Fibroblast of lung (primary cell): Measurements from ENCODE around the gene BZW2. TPM values are rescaled to one million over a fixed set of nuclear protein-coding genes. Genes with fewer than 3 reads are reported as not detected.

Experiments
- DNase-seq, 2 donors: peaks; one replicate each; pipeline versions ENCODE4 v3.0.0 to v3.0.0-alpha.2; 2010; ENCODE audit warnings: low read depth in 2 of 2
- H2AFZ ChIP-seq: 2 replicates; pipeline ENCODE4 v1.5.1; 2012; ENCODE audit warnings: low read length, control low read depth, inconsistent platforms
- H3K27ac ChIP-seq: 2 replicates; pipeline ENCODE4 v1.5.1; 2011; ENCODE audit warnings: low read length, control low read depth; ENCODE audit not compliant: insufficient read depth
- H3K27me3 ChIP-seq: 2 replicates; pipeline ENCODE4 v1.5.1; 2011; ENCODE audit warnings: mild to moderate bottlenecking, low read length; ENCODE audit not compliant: control insufficient read depth, insufficient read depth
- H3K36me3 ChIP-seq: 2 replicates; pipeline ENCODE4 v1.5.1; 2011; ENCODE audit warnings: low read length; ENCODE audit not compliant: control insufficient read depth, insufficient read depth
- H3K4me1 ChIP-seq: 2 replicates; pipeline ENCODE4 v1.5.1; 2011; ENCODE audit warnings: low read length; ENCODE audit not compliant: control insufficient read depth, insufficient read depth; ENCODE audit errors: extremely low read depth
- H3K4me2 ChIP-seq: 2 replicates; pipeline ENCODE4 v1.5.1; 2011; ENCODE audit warnings: low read length, control low read depth; ENCODE audit not compliant: insufficient read depth; ENCODE audit errors: extremely low read depth
- H3K4me3 ChIP-seq, 4 experiments: fragments of 200-600 bp in 1 of 4; sonication (generic) in 1 of 4; replicated peaks in 1 of 4; 2 replicates each; pipeline ENCODE4 v1.5.1; 2011 to 2016; ENCODE audit warnings: low read length in 4 of 4, low read depth in 3 of 4, mild to moderate bottlenecking in 3 of 4, control low read depth in 2 of 4, inconsistent platforms in 1 of 4, mixed read lengths in 1 of 4; ENCODE audit not compliant: insufficient read depth in 1 of 4; ENCODE audit errors: control extremely low read depth in 1 of 4
- H3K79me2 ChIP-seq: 2 replicates; pipeline ENCODE4 v1.5.1; 2012; ENCODE audit warnings: mild to moderate bottlenecking, low read length, inconsistent platforms; ENCODE audit not compliant: control insufficient read depth, insufficient read depth
- H3K9ac ChIP-seq: 2 replicates; pipeline ENCODE4 v1.5.1; 2011; ENCODE audit warnings: mild to moderate bottlenecking, low read length, control low read depth; ENCODE audit not compliant: insufficient read depth
- H3K9me3 ChIP-seq: 2 replicates; pipeline ENCODE4 v1.5.1; 2012; ENCODE audit warnings: low read depth, low read length; ENCODE audit not compliant: control insufficient read depth, insufficient read depth
- H4K20me1 ChIP-seq: 2 replicates; pipeline ENCODE4 v1.5.1; 2011; ENCODE audit warnings: low read length; ENCODE audit not compliant: control insufficient read depth, insufficient read depth; ENCODE audit errors: extremely low read depth
- CTCF ChIP-seq, 2 donors: IDR thresholded peaks in 1 of 2; conservative IDR thresholded peaks in 1 of 2; 1 replicate in 1 of 2; 2 replicates in 1 of 2; pipeline ENCODE4 v1.5.1; 2011 to 2012; ENCODE audit warnings: low read length in 2 of 2, control low read depth in 1 of 2, inconsistent platforms in 1 of 2, low read depth in 1 of 2, mild to moderate bottlenecking in 1 of 2
- EZH2 ChIP-seq: IDR thresholded peaks from 2 replicates; pipeline ENCODE4 v1.5.1; 2012; ENCODE audit warnings: low read length, control low read depth, mild to moderate bottlenecking; ENCODE audit errors: missing control alignments
- polyA plus RNA-seq, 2 donors: library from polyadenylated mRNA; depleted of rRNA in 1 of 2; stranded (reverse) in 1 of 2; unstranded in 1 of 2; fragments of >200 nt; gene quantifications; 2 replicates each; pipeline ENCODE4 v1.2.1, GENCODE V29; 2011 to 2012; ENCODE audit warnings: missing spikeins in 1 of 2
- total RNA-seq: library from RNA; depleted of rRNA; stranded (reverse); fragments of >200 nt; gene quantifications from 2 replicates; pipeline ENCODE4 v1.2.1, GENCODE V29; 2014

The BZW2 gene
- total and polyA plus RNA-seq, 2 donors (not counting 1 experiment from before 2014, with no cell fraction given): 43.3 to 88.8 TPM

- TF ChIP-seq EZH2: no peak
- TF ChIP-seq CTCF (conservative IDR thresholded peaks at IDR 0.05 in 1 of 2, IDR thresholded peaks at IDR 0.05 in 1 of 2; ENCODE audit: low read depth in 1 of 2, low read length in 2 of 2): no peak
- Histone ChIP-seq H3K79me2 (peaks cover 20% of the 10 kb centered on the region), H3K27ac (no peak overlapping the region)
Observed at GRCh38 chr7:16660702-16661464, 14.9 kb downstream of the BZW2 start.

DNA sequence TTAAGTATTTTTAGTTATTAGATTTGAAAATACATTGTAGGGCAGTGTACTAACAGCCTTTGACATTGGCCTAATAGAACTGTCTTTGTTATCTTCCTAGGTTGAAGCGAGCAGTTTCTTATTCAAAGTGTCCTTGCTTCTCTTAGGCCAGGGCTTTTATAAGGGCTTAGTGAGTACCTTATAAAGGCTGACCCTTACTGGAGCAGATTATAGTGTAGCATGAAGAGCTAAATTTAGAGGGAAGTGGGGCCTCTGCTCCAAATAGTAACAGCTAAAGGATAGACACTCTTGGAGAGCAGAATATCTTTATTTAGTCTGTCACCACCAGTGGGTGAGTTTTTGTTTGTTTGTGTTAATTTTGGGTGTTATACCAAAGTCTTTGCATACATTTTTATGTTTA, 15.9 kb downstream of the BZW2 start:
- H3K79me2 ChIP-seq: peaks cover 12% of the 10 kb centered on the region
- no peak overlapping the region for H3K27ac ChIP-seq

More at GRCh38 chr7:16660702-16661464, 14.9 kb downstream of the BZW2 start:
- Histone ChIP-seq H4K20me1 (no peaks in the 10 kb centered on the region), H3K4me3 (no peak overlapping the region), H3K4me1 (peaks cover 9% of the 10 kb centered on the region), H3K27me3 (no peaks in the 10 kb centered on the region), H2AFZ (no peak overlapping the region), H3K36me3 (no peaks in the 10 kb centered on the region), H3K9me3 (no peaks in the 10 kb centered on the region), H3K9ac (no peak overlapping the region), H3K4me2 (peak overlapping the region; percentile 17)
- peak; percentile 61 to 75 for DNase-seq

DNA sequence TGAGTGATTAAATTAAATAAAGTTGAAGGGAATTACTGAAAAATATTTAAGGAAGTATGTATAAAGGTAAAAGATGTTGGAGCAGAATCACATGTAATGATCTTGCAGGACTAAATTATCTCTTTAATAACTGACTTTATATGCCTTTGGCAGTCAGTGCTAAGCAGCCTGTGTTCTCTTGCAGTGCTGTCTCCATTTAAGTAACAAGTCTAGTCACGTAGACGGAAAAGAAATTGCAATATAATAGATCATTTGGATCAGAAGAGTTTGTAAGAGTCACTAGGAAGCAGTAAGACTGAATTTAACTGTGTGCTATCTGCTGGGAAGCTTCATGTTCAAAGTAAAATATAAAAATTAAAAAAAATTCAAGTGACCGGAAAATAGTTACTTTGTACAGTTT, 21.4 kb downstream of the BZW2 start:
- Histone ChIP-seq H3K9ac (no peak overlapping the region), H3K4me2 (no peak overlapping the region), H3K36me3 (peaks cover 2% of the 10 kb centered on the region), H3K79me2 (peaks cover 12% of the 10 kb centered on the region), H3K4me3 (no peak overlapping the region), H4K20me1 (no peaks in the 10 kb centered on the region), H3K27me3 (no peaks in the 10 kb centered on the region), H2AFZ (no peak overlapping the region), H3K9me3 (no peaks in the 10 kb centered on the region), H3K27ac (peak overlapping the region; percentile 32), H3K4me1 (peaks cover 17% of the 10 kb centered on the region)
- no peak for DNase-seq
- TF ChIP-seq EZH2 (no peak), CTCF (conservative IDR thresholded peaks at IDR 0.05 in 1 of 2, IDR thresholded peaks at IDR 0.05 in 1 of 2; ENCODE audit: low read depth in 1 of 2, low read length in 2 of 2) (no peak)

More for the DNA sequence above, 15.9 kb downstream of the BZW2 start:
- Histone ChIP-seq H3K4me1 (peaks cover 9% of the 10 kb centered on the region), H2AFZ (no peak overlapping the region), H3K4me3 (no peak overlapping the region), H3K4me2 (no peak overlapping the region), H3K9ac (no peak overlapping the region), H3K9me3 (no peaks in the 10 kb centered on the region), H4K20me1 (no peaks in the 10 kb centered on the region), H3K27me3 (no peaks in the 10 kb centered on the region), H3K36me3 (peaks cover 2% of the 10 kb centered on the region)
- TF ChIP-seq EZH2 (no peak), CTCF (conservative IDR thresholded peaks at IDR 0.05 in 1 of 2, IDR thresholded peaks at IDR 0.05 in 1 of 2; ENCODE audit: low read depth in 1 of 2, low read length in 2 of 2) (no peak)
- DNase-seq: no peak
